H9 (cell line): ENCODE results near the gene BEND5. TPM values are rescaled to one million over a fixed set of nuclear protein-coding genes. Genes with fewer than 3 reads are reported as not detected.

Experiments used
- DNase-seq: peaks from one replicate; pipeline ENCODE4 v3.0.0-alpha.2; 2017
- H2AFZ ChIP-seq: one replicate; pipeline ENCODE4 v1.6.1; 2013; ENCODE audit warnings: mild to moderate bottlenecking, low read length, control low read depth, moderate library complexity
- H2AK5ac ChIP-seq: 2 replicates; pipeline ENCODE4 v1.6.1; 2013; ENCODE audit warnings: low read length, control low read depth, mixed read lengths; ENCODE audit not compliant: insufficient read length
- H2BK120ac ChIP-seq: one replicate; pipeline ENCODE4 v1.6.1; 2013; ENCODE audit warnings: low read depth, mild to moderate bottlenecking, low read length, control low read depth, inconsistent platforms; ENCODE audit not compliant: poor library complexity, severe bottlenecking
- H2BK12ac ChIP-seq: 2 replicates; pipeline ENCODE4 v1.6.1; 2013; ENCODE audit warnings: low read length, control low read depth, mixed read lengths, low read depth; ENCODE audit not compliant: insufficient read length
- H2BK15ac ChIP-seq: 2 replicates; pipeline ENCODE4 v1.6.1; 2013; ENCODE audit warnings: low read depth, low read length, control low read depth
- H2BK20ac ChIP-seq: one replicate; pipeline ENCODE4 v1.6.1; 2013; ENCODE audit warnings: low read depth, mild to moderate bottlenecking, low read length, control low read depth, inconsistent platforms; ENCODE audit not compliant: poor library complexity, severe bottlenecking
- H2BK5ac ChIP-seq: 2 replicates; pipeline ENCODE4 v1.6.1; 2013; ENCODE audit warnings: low read length, control low read depth, mixed read lengths; ENCODE audit not compliant: insufficient read length
- H3K14ac ChIP-seq: 2 replicates; pipeline ENCODE4 v1.6.1; 2013; ENCODE audit warnings: low read length, control low read depth; ENCODE audit not compliant: insufficient read depth
- H3K18ac ChIP-seq: 2 replicates; pipeline ENCODE4 v1.6.1; 2013; ENCODE audit warnings: low read depth, mild to moderate bottlenecking, mixed read lengths, low read length, control low read depth; ENCODE audit not compliant: insufficient read length
- H3K23ac ChIP-seq: 2 replicates; pipeline ENCODE4 v1.6.1; 2013; ENCODE audit warnings: low read length, control low read depth, mixed read lengths, low read depth; ENCODE audit not compliant: insufficient read length
- H3K23me2 ChIP-seq: 2 replicates; pipeline ENCODE4 v1.6.1; 2013; ENCODE audit warnings: low read depth, mild to moderate bottlenecking, mixed read lengths, low read length, control low read depth; ENCODE audit not compliant: insufficient read length, poor library complexity, severe bottlenecking
- H3K27ac ChIP-seq: 2 replicates; pipeline ENCODE4 v1.5.1; 2013; ENCODE audit warnings: low read length, control low read depth, mixed read lengths, low read depth; ENCODE audit not compliant: insufficient read length
- H3K27me3 ChIP-seq: 2 replicates; pipeline ENCODE4 v1.6.1; 2013; ENCODE audit warnings: low read length, control low read depth, inconsistent platforms; ENCODE audit not compliant: insufficient read depth
- H3K4ac ChIP-seq: 2 replicates; pipeline ENCODE4 v1.6.1; 2013; ENCODE audit warnings: low read depth, mild to moderate bottlenecking, control low read depth, inconsistent platforms, low read length, moderate library complexity
- H3K4me1 ChIP-seq: 2 replicates; pipeline ENCODE4 v1.6.1; 2013; ENCODE audit warnings: low read length, control low read depth, inconsistent platforms; ENCODE audit not compliant: insufficient read depth
- H3K4me2 ChIP-seq: 2 replicates; pipeline ENCODE4 v1.6.1; 2013; ENCODE audit warnings: low read length, control low read depth, mixed read lengths; ENCODE audit not compliant: insufficient read length, insufficient read depth
- H3K56ac ChIP-seq: 2 replicates; pipeline ENCODE4 v1.6.1; 2013; ENCODE audit warnings: low read depth, mild to moderate bottlenecking, mixed read lengths, low read length, control low read depth; ENCODE audit not compliant: insufficient read length
- H3K79me1 ChIP-seq: 2 replicates; pipeline ENCODE4 v1.6.1; 2013; ENCODE audit warnings: low read depth, mild to moderate bottlenecking, moderate library complexity, low read length, control low read depth, inconsistent platforms; ENCODE audit not compliant: insufficient read depth, poor library complexity, severe bottlenecking
- H3K79me2 ChIP-seq: 2 replicates; pipeline ENCODE4 v1.6.1; 2013; ENCODE audit warnings: low read length, control low read depth, inconsistent platforms; ENCODE audit not compliant: insufficient read depth
- H3K9ac ChIP-seq: 2 replicates; pipeline ENCODE4 v1.6.1; 2013; ENCODE audit warnings: low read length, control low read depth, mixed read lengths; ENCODE audit not compliant: insufficient read length; ENCODE audit errors: extremely low read depth
- H3K9me3 ChIP-seq: one replicate; pipeline ENCODE4 v1.6.1; 2013; ENCODE audit warnings: low read depth, low read length, inconsistent platforms; ENCODE audit not compliant: control insufficient read depth
- H3T11ph ChIP-seq: one replicate; pipeline ENCODE4 v1.6.1; 2013; ENCODE audit warnings: mild to moderate bottlenecking, low read length, control low read depth, inconsistent platforms
- H4K20me1 ChIP-seq: one replicate; pipeline ENCODE4 v1.6.1; 2013; ENCODE audit not compliant: control insufficient read depth, insufficient read length, insufficient read depth
- H4K5ac ChIP-seq: 2 replicates; pipeline ENCODE4 v1.6.1; 2013; ENCODE audit warnings: low read depth, mild to moderate bottlenecking, mixed read lengths, low read length, control low read depth; ENCODE audit not compliant: insufficient read length
- H4K8ac ChIP-seq: replicated peaks from 2 replicates; pipeline ENCODE4 v1.6.1; 2013; ENCODE audit warnings: low read length, control low read depth, mixed read lengths, low read depth; ENCODE audit not compliant: insufficient read length
- H4K91ac ChIP-seq: 2 replicates; pipeline ENCODE4 v1.6.1; 2013; ENCODE audit warnings: low read depth, mild to moderate bottlenecking, moderate library complexity, mixed read lengths, low read length, control low read depth; ENCODE audit not compliant: insufficient read length
- H3K27ac Mint-ChIP-seq, 3 experiments: 2 replicates in 2 of 3; 3 replicates in 1 of 3; pipeline ENCODE4 v1.8.0; 2020 to 2021; ENCODE audit warnings: mixed read lengths in 3 of 3, mild to moderate bottlenecking in 1 of 3, moderate library complexity in 1 of 3
- H3K27me3 Mint-ChIP-seq: 2 replicates; pipeline ENCODE4 v1.8.0; 2021; ENCODE audit warnings: low read depth, mild to moderate bottlenecking, moderate library complexity, mixed read lengths
- H3K36me3 Mint-ChIP-seq, 3 experiments: 2 replicates in 2 of 3; 3 replicates in 1 of 3; pipeline ENCODE4 v1.8.0; 2020 to 2021; ENCODE audit warnings: low read depth in 3 of 3, mixed read lengths in 3 of 3; ENCODE audit not compliant: insufficient read depth in 1 of 3
- H3K4me1 Mint-ChIP-seq, 2 experiments: 2 replicates each; pipeline ENCODE4 v1.8.0; 2020; ENCODE audit warnings: mixed read lengths in 2 of 2
- H3K4me3 Mint-ChIP-seq, 2 experiments: 2 replicates in 1 of 2; 3 replicates in 1 of 2; pipeline ENCODE4 v1.8.0; 2020 to 2021; ENCODE audit warnings: mild to moderate bottlenecking in 2 of 2, mixed read lengths in 2 of 2, moderate library complexity in 1 of 2
- H3K9me3 Mint-ChIP-seq, 2 experiments: 2 replicates in 1 of 2; 3 replicates in 1 of 2; pipeline ENCODE4 v1.8.0; 2020; ENCODE audit warnings: mild to moderate bottlenecking in 2 of 2, mixed read lengths in 2 of 2, moderate library complexity in 1 of 2
- total RNA-seq: library from RNA; stranded (reverse); gene quantifications from 2 replicates; pipeline ENCODE4 v1.2.1, GENCODE V29; 2021
- TF ChIP-seq, protein P1 (sequence below): fragments of 200-600 bp; sonication (generic); conservative IDR thresholded peaks from 3 replicates; pipeline ENCODE4 v1.8.0; 2021; ENCODE audit warnings: antibody characterized with exemption, mild to moderate bottlenecking

Gene BEND5
- total RNA-seq, 1 experiment from 2014 or later: 4.8 TPM

GRCh38 chr1:48720929-48721328 is 55.8 kb downstream of the BEND5 start:
- H3K4me1 ChIP-seq: no peaks in the 10 kb centered on the region
- H2BK12ac ChIP-seq: no peak overlapping the region
- no peak overlapping the region for H3K4me3 Mint-ChIP-seq
- H2BK15ac ChIP-seq: no peak overlapping the region
- no peaks in the 10 kb centered on the region for H3K36me3 Mint-ChIP-seq
- no peak overlapping the region for H2AFZ ChIP-seq
- no peaks in the 10 kb centered on the region for H3K23me2 ChIP-seq
- no peaks in the 10 kb centered on the region for H3K79me1 ChIP-seq
- no peak overlapping the region for H3T11ph ChIP-seq
- H3K27me3 Mint-ChIP-seq: no peaks in the 10 kb centered on the region; the same call in 1 of the 2 replicates
- H4K5ac ChIP-seq: no peak overlapping the region
- H3K18ac ChIP-seq: no peak overlapping the region
- no peak overlapping the region for H2AK5ac ChIP-seq
- no peaks in the 10 kb centered on the region for H3K9me3 Mint-ChIP-seq
- H2BK120ac ChIP-seq: no peak overlapping the region
- H4K20me1 ChIP-seq: no peaks in the 10 kb centered on the region
- TF ChIP-seq, protein P1, sequence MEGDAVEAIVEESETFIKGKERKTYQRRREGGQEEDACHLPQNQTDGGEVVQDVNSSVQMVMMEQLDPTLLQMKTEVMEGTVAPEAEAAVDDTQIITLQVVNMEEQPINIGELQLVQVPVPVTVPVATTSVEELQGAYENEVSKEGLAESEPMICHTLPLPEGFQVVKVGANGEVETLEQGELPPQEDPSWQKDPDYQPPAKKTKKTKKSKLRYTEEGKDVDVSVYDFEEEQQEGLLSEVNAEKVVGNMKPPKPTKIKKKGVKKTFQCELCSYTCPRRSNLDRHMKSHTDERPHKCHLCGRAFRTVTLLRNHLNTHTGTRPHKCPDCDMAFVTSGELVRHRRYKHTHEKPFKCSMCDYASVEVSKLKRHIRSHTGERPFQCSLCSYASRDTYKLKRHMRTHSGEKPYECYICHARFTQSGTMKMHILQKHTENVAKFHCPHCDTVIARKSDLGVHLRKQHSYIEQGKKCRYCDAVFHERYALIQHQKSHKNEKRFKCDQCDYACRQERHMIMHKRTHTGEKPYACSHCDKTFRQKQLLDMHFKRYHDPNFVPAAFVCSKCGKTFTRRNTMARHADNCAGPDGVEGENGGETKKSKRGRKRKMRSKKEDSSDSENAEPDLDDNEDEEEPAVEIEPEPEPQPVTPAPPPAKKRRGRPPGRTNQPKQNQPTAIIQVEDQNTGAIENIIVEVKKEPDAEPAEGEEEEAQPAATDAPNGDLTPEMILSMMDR: no peak
- no peak for DNase-seq
- H3K4ac ChIP-seq: no peak overlapping the region
- H2BK20ac ChIP-seq: no peak overlapping the region
- H3K4me2 ChIP-seq: no peak overlapping the region
- no peaks in the 10 kb centered on the region for H3K79me2 ChIP-seq
- H4K91ac ChIP-seq: no peak overlapping the region
- no peak overlapping the region for H2BK5ac ChIP-seq
- H4K8ac ChIP-seq: no peak overlapping the region
- no peaks in the 10 kb centered on the region; the same call in 1 of the 2 replicates for H3K27me3 ChIP-seq
- H3K14ac ChIP-seq: no peak overlapping the region
- H3K9ac ChIP-seq: no peak overlapping the region
- no peak overlapping the region for H3K56ac ChIP-seq
- no peak overlapping the region for H3K23ac ChIP-seq
- peaks cover 0 to 3% of the 10 kb centered on the region in 2 experiments; a peak in 1 of 4 replicates for H3K4me1 Mint-ChIP-seq
- H3K27ac Mint-ChIP-seq: no peak overlapping the region; a peak in 1 of 7 replicates
- H3K27ac ChIP-seq: no peak overlapping the region
- no peaks in the 10 kb centered on the region for H3K9me3 ChIP-seq
